NCI-H187 treated with DMSO at 0.1 percent for 48 hours (cell line): Measurements from ENCODE around the gene PDGFB.
"Not testable (repeated sequence)": the region's sequence is repeated elsewhere in the genome, so short reads cannot be mapped to it uniquely, and the experiment has no call there.

ENCODE experiments used
- DNase-seq: peaks from one replicate; lab custom pipeline; 2025; lab: John Stamatoyannopoulos, UW

Gene PDGFB

DNA sequence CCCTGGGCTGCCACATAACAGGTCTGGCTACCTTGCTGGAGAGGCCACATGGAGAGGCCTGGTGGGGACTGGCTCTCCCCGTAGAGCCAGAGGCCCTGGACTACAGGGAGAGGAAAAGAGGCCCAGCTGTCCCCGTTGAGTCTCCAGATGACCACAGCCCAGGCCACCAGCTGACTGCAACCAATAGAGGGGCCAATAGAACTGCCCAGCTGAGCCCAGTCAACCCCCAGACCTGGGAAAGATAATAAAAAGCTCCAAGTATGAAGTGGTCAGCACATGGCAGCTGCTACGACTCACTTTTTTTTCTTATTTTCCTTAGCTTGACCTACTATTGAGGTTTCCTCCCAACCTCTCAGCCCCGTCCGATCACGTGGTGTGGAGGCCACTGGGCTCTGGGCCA is 18.4 kb downstream of the PDGFB start:
- no peak for DNase-seq

DNA sequence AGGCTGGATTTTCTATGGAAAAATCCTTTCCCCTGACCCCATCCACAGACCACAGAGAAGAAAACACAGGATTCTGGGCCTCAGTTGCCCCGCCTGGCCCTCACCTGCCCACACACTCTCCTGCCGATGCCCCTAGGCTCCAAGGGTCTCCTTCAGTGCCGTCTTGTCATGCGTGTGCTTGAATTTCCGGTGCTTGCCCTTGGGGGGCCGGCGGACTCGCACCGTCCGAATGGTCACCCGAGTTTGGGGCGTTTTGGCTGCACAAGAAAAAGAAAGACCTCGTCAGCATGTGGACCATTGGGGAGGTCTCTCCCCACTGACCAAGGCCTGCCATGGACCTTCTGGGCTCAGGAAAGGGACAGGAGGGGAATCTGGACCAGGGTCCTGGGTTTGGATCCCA is 19.2 kb downstream of the PDGFB start:
- DNase-seq: no peak

DNA sequence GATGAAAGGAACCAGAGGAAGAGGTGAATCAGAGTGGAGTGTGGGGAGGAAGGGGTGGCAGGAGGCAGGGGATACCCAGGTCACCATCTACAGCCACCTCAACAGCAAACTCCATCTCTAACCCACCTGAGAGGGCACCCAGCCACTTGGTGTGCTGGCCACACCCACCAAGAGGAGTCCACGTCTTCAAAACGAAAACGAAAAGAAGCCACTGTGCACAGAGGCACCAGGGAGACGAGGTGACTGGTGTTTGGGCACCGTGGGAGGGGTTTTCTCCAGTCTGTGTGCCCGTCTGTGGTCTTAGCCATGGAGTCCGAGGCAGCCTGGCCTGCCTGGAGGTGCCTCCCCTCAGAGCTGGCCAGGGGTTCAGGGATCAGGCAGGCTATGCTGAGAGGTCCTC is 20.2 kb downstream of the PDGFB start:
- no peak for DNase-seq

DNA sequence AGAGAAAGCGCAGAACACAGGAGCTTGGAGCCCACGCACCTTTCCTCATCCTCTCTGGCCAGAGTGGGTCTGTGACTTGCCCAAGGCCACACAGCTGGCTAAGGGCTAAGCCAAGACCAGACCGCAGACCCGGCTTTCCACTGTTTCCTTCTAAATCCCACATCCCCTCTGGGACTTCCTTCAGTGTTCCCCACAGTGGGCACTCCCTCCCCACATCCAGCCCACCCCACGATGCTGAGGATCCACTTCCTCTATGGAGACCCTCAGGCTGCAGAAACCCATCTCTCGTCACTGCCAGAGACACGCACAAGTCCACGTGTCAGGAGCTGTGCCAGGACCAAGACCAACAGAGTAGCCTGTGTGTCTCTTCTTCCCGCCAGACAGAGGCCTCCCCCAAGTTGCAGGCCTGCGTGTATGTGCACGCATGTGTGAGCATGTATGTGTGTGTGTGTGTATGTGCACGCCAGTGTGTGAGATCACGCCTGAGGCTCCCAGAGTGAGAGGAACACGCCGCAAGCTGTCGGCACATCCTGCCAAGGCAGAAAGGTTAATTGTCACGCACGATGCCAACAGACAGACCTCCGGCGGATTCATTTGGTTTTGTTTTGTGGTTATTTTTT is 21.6 kb downstream of the PDGFB start:
- no peak for DNase-seq

DNA sequence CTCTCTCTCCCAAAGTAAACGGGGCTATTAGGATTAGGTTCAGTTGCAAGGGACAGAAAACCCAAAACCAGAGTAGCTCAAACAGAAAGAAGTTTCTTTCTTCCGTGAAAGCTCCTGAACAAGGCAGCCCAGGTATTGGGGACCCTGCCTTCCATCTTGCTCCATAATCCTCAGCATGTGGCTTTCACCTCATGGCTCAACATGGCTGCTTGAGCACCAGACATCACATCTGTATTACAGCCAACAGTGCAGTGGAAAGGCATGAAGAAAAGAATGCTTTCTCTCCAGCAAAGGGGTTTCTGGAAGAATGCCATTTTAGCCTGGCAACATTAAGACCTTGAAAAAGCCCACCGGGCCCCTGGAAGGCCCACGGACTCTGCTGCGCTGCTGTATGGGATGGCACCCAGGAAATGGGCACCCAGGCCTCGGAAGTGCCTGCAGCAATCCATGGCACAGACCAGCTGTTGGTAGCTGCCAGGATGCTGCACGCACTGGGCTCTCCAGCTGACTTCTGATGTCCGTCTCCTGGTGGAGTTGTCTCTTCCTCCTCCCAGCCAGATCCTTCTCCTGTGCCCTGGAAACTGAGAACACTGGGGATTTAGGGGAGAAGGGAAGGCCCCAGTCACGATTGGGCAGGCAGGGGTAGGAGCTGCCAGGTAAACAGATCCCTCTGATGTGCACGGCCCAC is 22.6 kb downstream of the PDGFB start:
- no peak for DNase-seq

DNA sequence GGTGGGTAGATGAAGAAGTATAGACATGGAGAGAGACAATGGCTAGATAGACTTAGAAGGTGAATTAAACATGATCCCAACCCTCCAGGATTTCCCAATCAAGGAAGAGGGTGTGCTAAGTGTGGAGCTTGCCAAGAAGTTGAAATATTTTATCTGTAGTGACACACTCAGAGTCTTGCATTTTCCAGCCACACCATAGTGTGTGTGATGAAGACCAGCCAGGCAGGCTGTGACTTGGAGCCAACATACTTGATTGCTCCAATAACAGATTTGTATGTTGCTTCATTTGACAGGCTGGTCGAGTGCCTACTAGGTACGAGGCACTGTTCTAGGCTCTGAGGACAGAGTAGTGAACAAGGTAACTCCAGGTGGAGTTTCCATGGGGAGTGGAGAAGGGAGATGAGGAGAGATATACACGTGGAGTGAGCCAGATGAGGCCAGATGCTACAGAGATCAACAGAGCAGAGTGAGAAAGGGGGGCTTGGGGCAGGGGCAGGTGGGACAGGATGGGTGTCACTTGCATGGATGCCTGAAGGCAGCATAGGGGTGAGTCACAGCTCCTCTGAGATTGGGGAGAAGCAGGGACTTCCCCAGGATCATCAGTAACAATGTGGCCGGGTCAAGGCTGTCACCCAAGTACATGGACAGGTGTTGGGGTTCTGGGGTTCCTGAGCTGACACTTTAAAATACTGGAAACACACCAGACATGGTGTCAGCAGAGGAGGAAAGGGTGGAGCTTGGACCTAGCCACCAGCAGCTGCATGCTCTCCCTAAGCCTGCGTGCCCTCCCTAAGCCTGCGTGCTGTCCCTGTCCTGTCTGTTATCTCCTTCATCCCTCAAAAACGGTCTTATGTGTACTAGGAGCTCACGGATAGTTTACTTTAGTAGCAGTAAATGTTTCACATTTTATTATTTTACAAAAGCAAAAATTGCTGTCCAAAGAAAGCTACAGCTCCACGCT is 23.6 kb downstream of the PDGFB start:
- no peak for DNase-seq

DNA sequence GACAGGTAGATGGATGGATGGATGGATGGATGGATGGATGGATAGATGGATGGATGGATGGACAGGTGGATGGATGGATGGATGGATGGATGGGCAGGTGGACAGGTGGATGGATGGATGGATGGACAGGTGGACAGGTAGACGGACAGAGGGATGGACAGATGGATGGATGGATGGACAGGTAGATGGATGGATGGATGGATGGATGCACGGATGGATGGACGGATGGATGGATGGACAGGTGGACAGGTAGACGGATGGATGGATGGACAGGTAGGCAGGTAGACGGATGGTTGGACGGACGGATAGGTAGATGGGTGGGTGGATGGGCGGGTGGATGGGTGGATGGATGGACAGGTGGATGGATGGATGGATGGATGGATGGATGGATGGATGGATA is 24.3 kb downstream of the PDGFB start:
- DNase-seq: no peak

DNA sequence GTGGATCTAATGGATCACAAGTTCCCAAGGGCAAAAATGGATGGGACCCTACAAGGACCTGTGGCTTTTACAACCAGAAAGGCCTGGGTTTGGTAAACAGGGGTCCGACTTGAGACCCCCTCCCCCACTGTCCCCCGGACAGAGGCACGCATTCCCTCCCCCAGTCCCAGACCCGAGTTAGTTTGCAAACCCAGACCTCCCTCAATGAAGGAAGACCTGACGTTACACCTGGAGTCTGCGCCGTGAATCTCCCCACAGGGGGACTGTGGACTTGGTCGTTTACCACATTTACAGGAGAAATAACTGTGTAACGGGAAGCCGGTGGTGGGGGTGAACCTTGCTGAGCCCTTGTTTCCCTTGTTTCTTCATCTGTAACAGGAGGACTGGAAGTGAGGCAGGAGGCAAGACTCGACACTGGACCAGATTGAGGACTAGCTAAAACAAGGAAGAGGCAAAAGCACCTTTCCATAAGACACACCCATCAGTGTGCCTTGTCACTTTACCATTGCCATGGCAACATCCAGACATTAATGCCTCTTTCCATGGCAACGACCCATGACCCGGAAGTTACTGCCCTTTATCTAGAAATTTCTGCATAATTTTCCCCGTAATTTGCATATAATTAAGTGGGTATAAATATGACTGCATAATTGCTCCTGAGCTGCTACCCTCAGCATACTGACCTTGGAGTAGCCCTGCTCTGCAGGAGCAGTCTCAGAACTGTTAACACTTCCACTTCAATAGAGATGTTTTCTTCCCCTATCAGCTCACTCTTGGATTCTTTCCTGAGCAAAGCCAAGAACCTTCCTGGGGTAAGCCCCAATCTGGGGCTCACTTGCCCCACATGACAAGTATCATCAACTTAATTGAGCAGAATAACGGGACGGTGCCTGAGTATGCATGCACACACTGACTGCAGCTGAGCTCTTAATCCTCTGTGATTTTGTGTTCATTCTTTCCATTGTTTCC is 25.4 kb downstream of the PDGFB start:
- no peak for DNase-seq

DNA sequence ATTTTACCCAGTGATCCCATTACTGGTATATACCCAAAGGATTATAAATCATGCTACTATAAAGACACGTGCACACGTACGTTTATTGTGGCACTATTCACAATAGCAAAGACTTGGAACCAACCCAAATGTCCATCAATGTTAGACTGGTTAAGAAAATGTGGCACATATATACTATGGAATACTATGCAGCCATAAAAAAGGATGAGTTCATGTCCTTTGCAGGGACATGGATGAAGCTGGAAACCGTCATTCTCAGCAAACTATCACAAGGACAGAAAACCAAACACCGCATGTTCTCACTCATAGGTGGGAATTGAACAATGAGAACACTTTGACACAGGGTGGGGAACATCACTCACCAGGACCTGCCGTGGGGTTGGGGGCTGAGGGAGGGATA is 26.4 kb downstream of the PDGFB start:
- not testable (repeated sequence) for DNase-seq

DNA sequence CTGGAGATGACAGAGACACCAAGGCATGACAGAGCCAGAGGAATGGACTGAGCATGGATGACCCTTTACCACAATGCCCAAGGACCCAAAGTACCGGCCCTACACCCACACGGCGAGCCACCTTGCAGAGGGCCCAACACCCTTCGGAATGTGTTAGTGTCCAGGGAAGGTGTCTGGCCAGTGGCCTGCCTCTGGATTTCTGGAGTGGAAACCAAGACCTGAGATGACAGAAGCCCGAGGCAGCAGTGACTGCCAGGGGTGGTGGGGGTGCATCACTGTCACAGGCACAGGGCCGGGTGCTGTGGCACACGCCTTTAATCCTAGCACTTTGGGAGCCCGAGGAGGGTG is 28.7 kb downstream of the PDGFB start:
- no peak for DNase-seq

DNA sequence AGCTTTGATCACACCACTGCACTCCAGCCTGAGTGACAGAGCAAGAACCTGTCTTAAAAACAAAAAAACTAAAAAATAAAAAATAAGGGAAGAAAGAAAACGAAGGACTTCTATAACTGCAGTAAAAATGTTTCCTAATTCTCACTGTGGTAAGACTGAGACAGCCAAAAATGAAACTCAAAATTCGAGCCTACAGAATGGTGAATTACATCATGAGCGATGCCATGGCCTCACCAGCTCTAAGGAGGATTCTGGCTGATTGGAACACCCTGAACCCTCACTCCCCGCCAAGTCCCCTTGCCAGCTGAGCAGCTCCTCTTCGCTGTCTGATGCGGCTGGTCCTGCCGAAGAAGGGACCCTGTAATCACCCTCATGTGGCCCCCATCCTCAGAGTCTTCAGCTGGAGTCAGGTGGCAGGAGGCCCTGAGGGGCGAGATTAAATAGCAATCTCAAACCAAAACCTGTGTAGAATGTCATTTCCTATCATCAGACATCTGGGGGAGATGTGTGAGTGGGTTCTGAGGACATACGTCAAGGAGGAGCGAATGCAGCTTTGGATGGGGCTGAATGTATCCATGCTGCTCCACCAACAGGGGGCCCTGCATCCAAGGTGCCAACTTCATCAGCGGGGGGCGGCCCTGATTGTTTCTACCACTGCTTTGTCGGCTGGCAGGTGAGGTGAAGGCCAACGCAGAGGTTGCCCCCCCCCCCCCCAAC is 29.2 kb downstream of the PDGFB start:
- DNase-seq: no peak

DNA sequence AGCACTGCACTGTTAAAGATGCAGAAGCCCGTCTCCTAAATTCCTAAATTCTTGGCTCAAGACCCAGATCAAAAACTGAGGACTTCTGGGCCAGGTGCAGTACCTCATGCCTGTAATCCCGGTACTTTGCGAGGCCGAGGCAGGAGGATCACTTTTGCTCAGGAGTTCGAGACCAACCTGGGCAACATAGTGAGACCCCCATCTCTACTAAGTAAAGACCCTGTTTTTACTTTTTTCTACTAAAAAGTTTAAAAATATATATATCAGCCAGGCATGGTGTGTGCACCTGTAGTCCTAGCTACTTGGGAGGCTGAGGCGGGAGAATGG is 29.7 kb downstream of the PDGFB start:
- DNase-seq: no peak

DNA sequence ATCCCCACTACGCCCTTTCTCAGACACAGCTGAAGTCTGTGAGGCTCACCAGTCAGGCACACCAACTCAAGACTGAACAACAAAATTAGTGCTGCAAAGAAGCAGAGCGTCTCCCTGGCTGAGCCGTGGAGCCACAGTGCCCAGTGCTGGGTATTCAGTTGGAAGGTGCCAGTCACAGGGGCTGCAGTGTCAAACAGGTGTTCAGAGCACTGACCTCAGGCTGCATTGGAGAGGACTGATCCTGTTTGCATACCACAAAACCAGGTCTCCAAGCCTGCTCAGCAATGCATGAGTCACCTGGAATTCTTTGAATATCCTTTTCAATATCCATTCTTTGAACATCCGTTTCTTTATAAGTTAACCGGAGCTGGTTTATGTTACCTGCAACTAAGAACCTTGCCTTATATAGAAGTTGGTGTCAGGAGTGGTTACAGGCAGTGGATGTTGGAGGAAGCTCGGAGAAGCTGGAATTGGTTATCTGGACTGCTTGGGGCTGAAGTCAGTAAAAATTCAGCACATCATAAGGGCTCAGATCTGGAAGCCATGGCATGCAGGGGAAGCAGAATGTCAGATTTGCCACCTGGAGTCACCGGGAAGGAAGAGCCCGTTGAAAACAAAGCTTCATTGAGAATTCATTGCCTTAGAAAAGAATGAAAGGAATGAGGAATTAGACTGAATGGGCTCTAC is 30.3 kb downstream of the PDGFB start:
- no peak for DNase-seq

DNA sequence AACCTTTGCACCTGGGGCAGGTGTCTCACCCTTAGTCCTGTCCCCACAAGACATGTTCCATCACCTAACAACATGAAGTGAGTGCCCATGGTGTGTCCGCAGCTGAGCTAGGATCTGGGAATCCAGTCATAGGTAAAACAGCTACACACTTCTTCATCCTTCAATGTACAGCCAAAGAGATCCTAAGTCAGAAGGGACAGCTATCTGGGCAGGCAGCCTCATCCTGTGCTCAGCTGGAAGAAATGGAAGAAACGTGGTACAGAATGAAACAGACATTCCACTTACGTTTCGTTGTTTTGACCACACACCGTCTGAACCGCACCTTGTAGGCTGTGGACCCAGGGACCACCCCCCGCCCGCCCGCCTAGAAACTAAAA is 30.8 kb downstream of the PDGFB start:
- no peak for DNase-seq

DNA sequence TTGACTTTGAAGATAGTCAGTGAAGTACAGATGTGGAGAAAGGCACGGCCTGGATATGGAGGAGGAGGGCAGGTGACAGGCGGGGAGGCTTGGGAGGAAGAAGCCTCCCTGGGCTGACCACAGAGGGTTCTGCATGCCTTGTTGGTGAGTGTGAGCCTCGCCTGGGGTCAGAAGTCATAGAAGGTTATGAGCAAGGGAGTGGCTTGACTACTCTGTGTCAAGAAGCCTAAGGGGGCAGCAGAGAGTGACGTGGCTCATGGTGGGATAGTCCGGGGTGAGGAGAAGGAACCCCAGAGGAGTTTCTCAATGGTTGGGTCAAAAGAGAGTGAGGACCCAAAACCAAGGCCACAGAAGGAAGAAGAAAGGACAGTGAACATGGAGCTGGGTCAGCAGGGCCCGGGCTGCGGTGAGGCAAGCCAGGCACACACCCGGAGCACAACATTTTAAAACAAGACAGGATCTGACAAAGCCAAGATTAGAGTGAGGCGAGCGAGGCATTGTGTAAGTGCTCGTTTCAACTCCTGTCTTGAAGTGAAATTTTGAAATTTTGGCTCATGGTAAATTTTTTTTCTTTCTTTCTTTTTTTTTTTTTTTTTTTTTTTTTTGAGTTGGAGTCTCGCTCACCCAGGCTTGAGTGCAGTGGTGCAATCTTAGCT is 31.9 kb downstream of the PDGFB start:
- no peak for DNase-seq

DNA sequence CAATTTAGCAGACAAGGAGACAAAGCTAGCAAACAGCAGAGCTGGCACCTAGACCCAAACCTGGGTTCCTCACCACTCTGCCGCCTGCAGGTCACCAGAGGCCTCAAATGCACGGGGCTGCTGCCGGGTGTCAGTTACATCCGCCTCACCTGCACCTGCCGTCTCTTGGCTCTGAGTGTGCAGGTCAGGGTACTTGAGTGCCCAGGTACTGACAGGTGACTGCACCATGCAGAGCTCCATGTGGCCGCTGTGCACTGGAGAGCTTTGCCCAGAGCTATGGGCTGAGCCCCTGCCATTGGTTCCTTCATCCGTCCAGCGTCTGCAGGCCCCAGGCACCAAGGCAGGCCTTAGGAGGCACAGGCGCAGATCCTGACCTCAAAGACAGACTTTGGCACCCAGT is 35.0 kb downstream of the PDGFB start:
- no peak for DNase-seq

DNA sequence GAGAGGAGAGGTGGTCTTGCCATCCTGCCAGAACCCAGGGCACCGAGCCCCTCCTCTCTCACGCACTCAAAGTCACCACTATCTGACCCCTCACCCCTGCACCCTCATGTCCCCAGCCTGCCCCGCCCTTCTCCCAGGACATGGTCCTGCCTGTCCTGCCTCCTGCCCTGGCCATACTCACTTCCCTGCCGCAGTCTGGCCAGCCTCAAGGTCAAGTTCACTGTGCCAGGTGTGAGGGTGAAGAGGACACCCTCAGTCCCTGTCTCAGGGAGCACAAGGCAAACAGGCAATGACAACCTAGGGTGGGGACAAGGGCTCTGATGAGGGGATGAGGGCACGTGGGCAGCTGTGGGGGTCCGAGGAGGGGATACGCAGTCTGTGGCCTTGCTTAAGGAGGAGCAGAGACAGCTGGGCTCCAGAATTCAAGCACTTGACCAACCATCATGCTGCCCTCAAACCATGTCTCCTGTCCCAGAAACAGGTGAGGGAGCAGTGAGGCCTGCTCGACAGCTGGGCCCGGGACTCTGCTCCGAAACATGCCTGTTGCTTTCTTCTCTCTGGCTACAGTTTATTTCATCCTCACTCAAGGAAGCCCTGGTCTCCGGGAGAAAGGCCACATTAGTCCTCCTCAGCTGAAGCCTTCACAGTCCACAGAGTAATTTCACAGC is 36.6 kb downstream of the PDGFB start:
- no peak for DNase-seq

DNA sequence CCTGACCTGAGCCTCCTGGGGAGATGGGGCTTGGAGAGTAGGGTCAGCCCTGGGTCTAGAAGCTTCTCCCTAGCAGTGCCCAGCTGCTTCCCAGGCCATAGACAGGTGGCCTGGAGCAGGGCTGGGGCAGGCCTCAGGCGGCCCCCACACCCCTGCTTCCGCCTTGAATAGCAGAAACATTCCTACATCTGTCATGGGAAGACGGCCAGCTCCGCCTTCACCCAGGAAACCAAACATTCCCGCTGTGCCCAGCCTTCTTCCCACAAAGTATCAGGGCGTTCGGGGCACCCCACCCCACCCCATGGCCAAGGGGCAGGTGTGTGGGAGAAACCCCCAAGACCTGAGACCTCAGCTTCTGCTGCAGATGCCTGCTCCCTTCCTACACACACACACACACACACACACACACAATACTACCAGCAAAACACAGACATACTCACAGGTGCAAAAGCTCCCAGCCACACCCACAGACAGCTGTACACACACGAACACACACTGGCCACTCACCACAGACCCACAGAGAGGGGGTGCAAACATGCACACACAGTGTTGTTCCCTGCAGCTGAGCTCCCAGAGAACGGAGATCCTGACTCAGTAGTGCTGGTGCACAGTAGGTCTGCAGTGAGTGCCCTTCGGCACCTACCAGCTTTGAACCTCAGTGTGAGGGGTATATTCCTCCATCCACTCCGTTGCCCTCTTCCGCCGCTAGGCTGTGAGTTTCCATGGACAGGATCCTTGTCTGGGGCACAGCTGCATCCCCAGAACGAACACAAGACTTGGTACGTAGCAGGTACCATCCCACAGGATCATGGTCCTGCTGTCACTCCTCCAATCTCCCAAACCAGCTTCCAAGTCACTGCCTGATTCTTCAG is 37.4 kb downstream of the PDGFB start:
- no peak for DNase-seq

DNA sequence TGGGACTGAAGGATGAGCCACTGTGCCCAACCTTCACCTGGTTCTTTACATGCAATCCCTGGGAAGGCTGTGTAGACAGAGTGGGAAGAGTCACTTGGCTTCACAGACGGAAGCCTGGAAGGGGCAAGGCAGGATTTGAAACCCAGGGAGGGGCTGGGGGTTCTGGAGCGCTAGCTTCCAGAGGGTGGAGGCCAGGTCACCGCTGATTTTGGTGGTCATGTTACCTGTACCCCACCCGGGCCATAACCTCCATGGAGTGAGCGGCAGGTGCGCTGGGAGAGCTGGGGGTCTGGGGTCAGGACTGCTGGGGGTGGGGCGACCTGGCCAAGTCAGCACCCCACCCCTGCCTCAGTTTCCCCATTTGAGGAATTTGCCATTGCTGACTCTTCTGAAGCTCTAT is 38.3 kb downstream of the PDGFB start:
- DNase-seq: no peak
